ENCODE results near the gene NWD2.

- TF ChIP-seq CTCF (IDR thresholded peaks at IDR 0.05; ENCODE audit: insufficient read depth, low read length, poor library complexity, severe bottlenecking) (no peak), EZH2phosphoT487 (conservative IDR thresholded peaks at IDR 0.05; ENCODE audit: low read length) (no peak)
These were observed 180.2 kb downstream of the NWD2 start for GRCh38 chr4:37424753-37425152.

All from SU-DHL-6 (cell line).